PC-3 (cell line): ENCODE data around the gene CYLC1. TPM values are rescaled to one million over a fixed set of nuclear protein-coding genes. Genes with fewer than 3 reads are reported as not detected.

Experiments
- ATAC-seq: fragments of 200-7000 bp; cut with Tn5 transposase; 2 replicates; pipeline ENCODE4 v1.9.1; 2020; ENCODE audit warnings: mild to moderate bottlenecking, moderate library complexity
- BruUV-seq: library from RNA; stranded (reverse); fragments of 400-500 nt; replicated peaks from 2 replicates; lab custom pipeline; 2021; lab: Mats Ljungman, UMichigan
- CTCF ChIA-PET: fragments of 300-600 bp; sonication (Branson Sonifier 250); formaldehyde crosslinking; loops from one replicate; lab custom pipeline; 2022; ENCODE audit warnings: antibody characterized with exemption; lab: Charles Lee
- POLR2A ChIA-PET: fragments of 300-600 bp; sonication (Branson Sonifier 250); formaldehyde crosslinking; loops from one replicate; lab custom pipeline; 2022; ENCODE audit warnings: antibody characterized with exemption; ENCODE audit not compliant: unreplicated experiment; lab: Charles Lee
- DNase-seq: peaks from one replicate; pipeline ENCODE4 v3.0.0-alpha.2; 2015
- H2AFZ ChIP-seq: fragments of 300-600 bp; sonication (generic); 2 replicates; pipeline ENCODE4 v1.6.0; 2016; ENCODE audit warnings: antibody characterized with exemption, low read length
- H3F3A ChIP-seq: fragments of 300-600 bp; sonication (generic); one replicate; pipeline ENCODE4 v1.6.0; 2017; ENCODE audit warnings: antibody characterized with exemption, low read length, control low read depth, mild to moderate bottlenecking; ENCODE audit not compliant: unreplicated experiment
- H3K27ac ChIP-seq: fragments of 300-600 bp; sonication (generic); 2 replicates; pipeline ENCODE4 v1.5.1; 2016; ENCODE audit warnings: mild to moderate bottlenecking, low read length
- H3K27me3 ChIP-seq: fragments of 300-600 bp; sonication (generic); 2 replicates; pipeline ENCODE4 v1.6.1; 2016; ENCODE audit warnings: low read length, mixed read lengths
- H3K36me3 ChIP-seq: fragments of 300-600 bp; sonication (generic); 2 replicates; pipeline ENCODE4 v1.6.1; 2016; ENCODE audit warnings: low read depth, mixed run types, low read length, mixed read lengths
- H3K4me1 ChIP-seq: fragments of 300-600 bp; sonication (generic); 2 replicates; pipeline ENCODE4 v1.5.1; 2016; ENCODE audit warnings: low read length; ENCODE audit not compliant: insufficient read depth
- H3K4me2 ChIP-seq: fragments of 300-600 bp; sonication (generic); 2 replicates; pipeline ENCODE4 v1.6.0; 2016; ENCODE audit warnings: low read length
- H3K4me3 ChIP-seq: fragments of 300-600 bp; sonication (generic); 2 replicates; pipeline ENCODE4 v1.5.1; 2016; ENCODE audit warnings: mild to moderate bottlenecking, low read length, mixed read lengths
- H3K79me2 ChIP-seq: fragments of 300-600 bp; sonication (generic); 2 replicates; pipeline ENCODE4 v1.6.1; 2017; ENCODE audit warnings: low read length, mixed read lengths
- H3K9ac ChIP-seq: fragments of 300-600 bp; sonication (generic); 2 replicates; pipeline ENCODE4 v1.6.0; 2016; ENCODE audit warnings: mild to moderate bottlenecking, low read length
- H3K9me2 ChIP-seq: fragments of 300-600 bp; sonication (generic); replicated peaks from 2 replicates; pipeline ENCODE4 v1.6.1; 2016; ENCODE audit warnings: mixed run types, low read length, mixed read lengths
- H3K9me3 ChIP-seq: fragments of 300-600 bp; sonication (generic); 2 replicates; pipeline ENCODE4 v1.6.1; 2016; ENCODE audit warnings: low read length, mixed read lengths
- H4K20me1 ChIP-seq: fragments of 300-600 bp; sonication (generic); 2 replicates; pipeline ENCODE4 v1.6.1; 2016; ENCODE audit warnings: low read length, mixed read lengths
- EZH2 ChIP-seq: fragments of 300-600 bp; sonication (generic); IDR thresholded peaks from one replicate; pipeline ENCODE4 v1.6.1; 2017; ENCODE audit warnings: antibody characterized with exemption, mild to moderate bottlenecking, low read length; ENCODE audit not compliant: unreplicated experiment
- EZH2phosphoT487 ChIP-seq: fragments of 300-600 bp; sonication (generic); IDR thresholded peaks from 2 replicates; pipeline ENCODE4 v1.6.1; 2018; ENCODE audit warnings: mild to moderate bottlenecking, antibody characterized with exemption, low read length, borderline replicate concordance
- intact Hi-C: fragments of 100-400 bp; cut with micrococcal nuclease; formaldehyde crosslinking; loops from 2 replicates; pipeline ENCODE4 v1.9.0; 2023
- total RNA-seq: library from RNA; depleted of rRNA; stranded (reverse); fragments of >200 nt; gene quantifications from 2 replicates; pipeline ENCODE4 v1.2.3, GENCODE V29; 2014
- TF ChIP-seq, protein P1 (sequence below): fragments of 300-600 bp; sonication (generic); conservative IDR thresholded peaks from 2 replicates; pipeline ENCODE4 v1.5.1; 2017; ENCODE audit warnings: antibody characterized with exemption, low read depth, mild to moderate bottlenecking, low read length

The CYLC1 gene
- total RNA-seq, 1 experiment from 2014 or later, result not detected

DNA sequence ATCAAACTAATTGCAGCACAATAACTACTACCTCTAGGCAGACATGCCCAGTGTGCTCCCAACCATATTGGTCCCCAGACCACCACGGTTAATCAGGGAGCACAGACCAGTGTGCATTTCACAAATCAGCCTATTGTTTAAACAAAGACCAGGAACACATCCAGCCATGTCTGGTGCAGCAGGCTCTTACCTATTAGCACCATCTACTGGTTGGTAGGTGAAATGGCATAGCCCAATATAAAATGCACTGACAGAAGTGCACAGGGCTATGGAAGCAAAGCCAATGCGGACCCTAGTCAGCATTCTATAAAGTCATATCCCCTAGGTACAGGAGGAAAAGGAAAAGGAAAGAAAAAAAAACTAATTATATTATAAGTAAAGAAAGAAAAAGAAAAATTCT is 15.5 kb upstream of the CYLC1 start:
- DNase-seq (peak; percentile 50), ATAC-seq (peak; percentile 81)
- Histone ChIP-seq H3K9me2 (no peaks in the 10 kb centered on the region), H4K20me1 (no peaks in the 10 kb centered on the region), H3K36me3 (no peaks in the 10 kb centered on the region), H3K9me3 (no peaks in the 10 kb centered on the region), H3K4me2 (no peak overlapping the region), H3K27ac (no peak overlapping the region), H3K4me1 (no peaks in the 10 kb centered on the region), H3K4me3 (no peak overlapping the region), H3F3A (no peaks in the 10 kb centered on the region), H3K9ac (no peak overlapping the region), H3K79me2 (no peaks in the 10 kb centered on the region), H2AFZ (peak overlapping the region; percentile 32; the same call in 1 of the 2 replicates), H3K27me3 (no peaks in the 10 kb centered on the region)
- BruUV-seq, result no TSS peak
- ChIA-PET POLR2A (no interaction called here), CTCF (interaction anchor here (0.6 kb wide), 1 partner anchor 276 kb away, joined by 10 read pairs; no protein-coding TSS in a partner anchor)
- intact Hi-C loops, result loop anchor here (1.0 to 5.0 kb wide), 2 partner anchors 74 to 87 kb away; no protein-coding TSS in a partner anchor
- no peak for TF ChIP-seq EZH2
- TF ChIP-seq, protein P1, sequence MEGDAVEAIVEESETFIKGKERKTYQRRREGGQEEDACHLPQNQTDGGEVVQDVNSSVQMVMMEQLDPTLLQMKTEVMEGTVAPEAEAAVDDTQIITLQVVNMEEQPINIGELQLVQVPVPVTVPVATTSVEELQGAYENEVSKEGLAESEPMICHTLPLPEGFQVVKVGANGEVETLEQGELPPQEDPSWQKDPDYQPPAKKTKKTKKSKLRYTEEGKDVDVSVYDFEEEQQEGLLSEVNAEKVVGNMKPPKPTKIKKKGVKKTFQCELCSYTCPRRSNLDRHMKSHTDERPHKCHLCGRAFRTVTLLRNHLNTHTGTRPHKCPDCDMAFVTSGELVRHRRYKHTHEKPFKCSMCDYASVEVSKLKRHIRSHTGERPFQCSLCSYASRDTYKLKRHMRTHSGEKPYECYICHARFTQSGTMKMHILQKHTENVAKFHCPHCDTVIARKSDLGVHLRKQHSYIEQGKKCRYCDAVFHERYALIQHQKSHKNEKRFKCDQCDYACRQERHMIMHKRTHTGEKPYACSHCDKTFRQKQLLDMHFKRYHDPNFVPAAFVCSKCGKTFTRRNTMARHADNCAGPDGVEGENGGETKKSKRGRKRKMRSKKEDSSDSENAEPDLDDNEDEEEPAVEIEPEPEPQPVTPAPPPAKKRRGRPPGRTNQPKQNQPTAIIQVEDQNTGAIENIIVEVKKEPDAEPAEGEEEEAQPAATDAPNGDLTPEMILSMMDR, result peak; percentile 70

DNA sequence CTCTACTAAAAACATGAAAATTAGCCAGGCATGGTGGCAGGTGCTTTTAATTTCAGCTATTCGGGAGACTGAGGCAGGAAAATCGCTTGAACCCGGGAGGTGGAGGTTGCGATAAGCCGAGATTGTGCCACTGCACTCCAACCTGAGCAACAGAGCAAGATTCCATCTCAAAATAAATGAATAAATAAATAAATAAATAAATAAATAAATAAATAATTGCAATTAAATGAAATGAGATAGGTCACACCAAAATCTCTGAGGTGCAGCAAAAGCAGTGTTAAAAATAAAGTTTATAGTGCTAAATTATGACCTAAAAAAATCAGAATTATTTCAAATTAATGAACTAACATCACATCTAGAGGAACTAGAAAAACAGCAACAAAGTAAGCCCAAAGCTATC is 13.6 kb upstream of the CYLC1 start:
- Histone ChIP-seq H3K36me3 (no peaks in the 10 kb centered on the region), H3K79me2 (no peaks in the 10 kb centered on the region), H3K27ac (no peak overlapping the region), H3K27me3 (no peaks in the 10 kb centered on the region), H3K4me3 (no peak overlapping the region), H3K9me3 (no peaks in the 10 kb centered on the region), H3K4me1 (no peaks in the 10 kb centered on the region), H3K4me2 (no peak overlapping the region), H3F3A (no peaks in the 10 kb centered on the region), H3K9ac (no peak overlapping the region), H3K9me2 (no peaks in the 10 kb centered on the region), H4K20me1 (no peaks in the 10 kb centered on the region), H2AFZ (no peak overlapping the region)
- TF ChIP-seq, protein P1, result no peak
- TF ChIP-seq EZH2phosphoT487, result no peak
- no peak for TF ChIP-seq EZH2
- no peak for ATAC-seq
- ChIA-PET POLR2A (no interaction called here), CTCF (no interaction called here)
- intact Hi-C loops, result loop anchor here (5.0 kb wide), 1 partner anchor 85 kb away; no protein-coding TSS in a partner anchor
- BruUV-seq, result no TSS peak
- no peak for DNase-seq

DNA sequence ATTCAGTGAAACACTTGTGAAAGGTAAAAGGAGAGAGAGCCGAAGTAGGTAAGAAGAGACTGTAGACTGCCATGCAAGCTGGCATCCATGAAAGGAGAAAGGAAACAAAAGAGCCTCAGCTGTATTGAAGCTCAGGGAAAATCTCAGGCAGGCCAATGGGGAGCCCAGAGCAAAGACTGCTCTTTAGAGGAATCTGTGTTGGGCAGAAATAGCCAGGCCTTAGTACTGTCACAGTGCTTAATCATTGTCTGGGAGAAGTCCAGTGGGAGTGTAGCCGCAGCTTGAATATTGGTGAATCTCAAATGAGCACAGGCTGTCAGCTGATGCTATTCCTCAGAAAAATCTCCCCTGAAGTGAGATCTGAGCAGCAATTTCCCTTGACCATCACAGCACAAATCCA is 27.6 kb downstream of the CYLC1 start:
- H3K9me2 ChIP-seq, result no peaks in the 10 kb centered on the region
- no peaks in the 10 kb centered on the region for H3F3A ChIP-seq
- H3K4me3 ChIP-seq, result no peak overlapping the region
- intact Hi-C loops, result no loop called here
- no peaks in the 10 kb centered on the region for H4K20me1 ChIP-seq
- H3K36me3 ChIP-seq, result no peaks in the 10 kb centered on the region
- DNase-seq (no peak), ATAC-seq (no peak)
- H3K27ac ChIP-seq, result no peak overlapping the region
- H3K27me3 ChIP-seq, result no peaks in the 10 kb centered on the region
- H3K4me2 ChIP-seq, result no peak overlapping the region
- TF ChIP-seq, protein P1, result no peak
- BruUV-seq, result no TSS peak
- H2AFZ ChIP-seq, result no peak overlapping the region
- no peaks in the 10 kb centered on the region for H3K79me2 ChIP-seq
- ChIA-PET CTCF (no interaction called here), POLR2A (no interaction called here)
- H3K9ac ChIP-seq, result no peak overlapping the region
- H3K9me3 ChIP-seq, result no peaks in the 10 kb centered on the region
- H3K4me1 ChIP-seq, result no peaks in the 10 kb centered on the region
